Cortex of kidney (tissue), 1 donor: Measurements from ENCODE around the gene GRID1.
"Not testable (repeated sequence)": the region's sequence is repeated elsewhere in the genome, so short reads cannot be mapped to it uniquely, and the experiment has no call there.

Source experiments
- DNase-seq: peaks from one replicate; lab custom pipeline; 2025; lab: John Stamatoyannopoulos, UW

GRID1 gene

DNA sequence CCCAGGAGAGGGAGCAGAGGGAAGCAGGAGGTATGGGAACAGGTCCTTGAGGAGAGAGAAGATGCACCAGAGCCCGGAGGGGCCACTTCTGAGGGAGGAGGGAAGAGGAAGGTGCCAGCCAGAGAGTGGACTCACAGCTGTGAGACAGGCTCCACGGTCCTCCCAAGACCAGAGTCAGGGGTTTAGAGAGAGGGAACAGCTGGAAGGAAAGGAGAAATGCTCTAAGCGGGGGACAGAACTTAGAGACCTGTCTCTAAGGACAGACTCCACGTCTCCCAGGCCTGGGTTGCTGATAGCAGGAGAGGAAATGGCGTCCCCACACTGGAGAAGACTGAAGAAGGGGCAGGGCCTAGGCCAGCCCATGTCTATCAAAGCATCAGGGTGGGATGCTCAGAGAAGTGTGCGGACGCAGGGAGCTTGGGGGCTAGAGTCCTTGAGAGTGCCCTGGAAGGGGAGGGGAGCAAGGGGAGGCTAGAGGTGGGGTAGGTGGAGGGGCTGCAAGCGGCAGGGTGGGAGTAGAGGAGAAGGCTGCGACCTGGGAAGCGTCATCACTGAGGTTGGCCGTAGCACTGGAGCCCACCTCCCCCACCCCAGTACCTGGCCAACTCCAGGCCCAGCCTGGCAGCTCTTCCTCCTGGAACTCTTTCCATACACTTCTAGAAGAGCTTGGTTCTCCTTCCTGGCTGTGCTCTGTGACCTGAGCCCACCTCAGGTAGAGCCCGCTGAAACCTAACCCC is 25.6 kb upstream of the GRID1 start:
- no peak for DNase-seq

GRCh38 chr10:86391236-86391840 is 24.7 kb upstream of the GRID1 start:
- DNase-seq: no peak

- DNase-seq: no peak
Observed at GRCh38 chr10:86390337-86391120, 23.9 kb upstream of the GRID1 start.

- no peak for DNase-seq
Observed at GRCh38 chr10:86389441-86390193, 23.0 kb upstream of the GRID1 start.

- not testable (repeated sequence) for DNase-seq
Observed at GRCh38 chr10:86389109-86389440, 22.5 kb upstream of the GRID1 start.

DNA sequence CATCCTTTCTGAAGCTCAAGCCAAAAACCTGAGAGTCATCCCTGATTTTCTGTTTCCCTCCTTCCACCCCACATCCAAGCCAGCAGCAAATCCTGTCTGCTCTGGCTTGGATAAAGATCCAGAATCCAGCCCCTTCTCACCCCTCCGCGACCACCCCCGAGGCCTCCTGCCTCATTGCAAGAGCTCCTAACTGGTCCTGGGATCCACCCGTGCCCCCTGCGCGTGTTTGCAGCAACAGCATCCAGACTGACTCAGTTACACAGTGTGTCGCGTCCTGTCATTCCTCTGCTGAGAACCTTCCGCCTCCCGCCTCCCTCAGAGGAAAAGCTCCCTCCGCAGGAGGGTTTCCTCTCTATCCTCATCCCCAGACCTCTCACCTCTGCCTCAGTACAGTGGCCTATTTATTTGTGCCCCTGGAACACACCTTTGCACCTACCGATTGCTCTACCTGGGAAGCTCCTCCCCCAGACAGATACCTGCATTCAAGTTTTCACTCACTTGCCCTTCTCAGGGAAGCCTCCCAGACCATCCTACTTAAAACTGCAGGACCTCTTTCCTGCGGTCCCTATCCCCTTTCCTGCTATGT is 21.6 kb upstream of the GRID1 start:
- DNase-seq: no peak

DNA sequence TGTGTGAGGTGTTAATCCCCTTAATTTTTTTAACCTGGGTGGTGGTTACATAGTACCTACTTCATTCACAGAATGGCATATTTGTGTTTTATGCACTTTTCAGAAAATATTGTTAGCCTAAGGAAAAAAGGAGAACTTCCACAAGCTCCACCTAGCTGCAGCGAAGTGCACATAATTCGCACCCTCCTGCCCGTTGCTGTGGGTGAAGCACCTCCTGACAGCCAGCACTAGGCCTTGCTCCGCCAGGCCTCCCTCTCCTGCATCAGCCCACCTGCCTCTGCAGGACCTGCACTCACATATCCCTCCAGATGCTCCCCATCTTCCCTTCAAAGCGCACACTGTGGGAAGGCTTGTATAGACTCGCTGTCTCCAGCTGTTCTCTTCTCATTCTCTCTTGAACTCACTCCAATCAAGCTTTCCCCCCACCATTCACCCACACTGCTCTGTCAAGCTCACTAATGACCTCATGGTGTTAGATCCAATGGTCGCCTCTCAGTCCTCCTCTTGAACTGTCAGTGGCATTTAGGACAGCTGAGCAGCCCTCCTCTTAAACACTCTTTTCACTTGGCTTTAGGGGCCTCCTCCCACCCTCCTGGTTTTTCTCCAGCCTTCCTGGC is 20.7 kb upstream of the GRID1 start:
- no peak for DNase-seq

DNA sequence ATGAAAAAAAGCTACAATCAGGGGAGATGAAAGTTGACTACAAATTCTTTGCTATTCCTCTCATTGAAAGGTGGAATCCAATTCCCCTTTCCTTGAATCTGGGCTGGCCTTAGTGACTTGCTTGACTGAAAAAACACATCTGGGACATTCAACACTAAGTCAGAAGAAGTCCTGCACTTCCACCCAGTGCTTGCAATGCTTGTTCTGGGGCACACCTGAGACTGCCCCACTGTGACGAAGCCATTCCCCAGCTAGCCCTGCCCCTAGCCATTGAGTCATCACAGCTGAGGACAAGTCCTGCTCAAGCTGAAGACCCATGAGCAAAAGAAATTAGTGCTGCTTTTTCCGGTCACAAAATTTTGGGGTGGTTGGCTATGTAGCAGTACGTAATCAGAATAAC is 19.2 kb upstream of the GRID1 start:
- DNase-seq: no peak

- no peak for DNase-seq
Observed at GRCh38 chr10:86377797-86378146, 11.2 kb upstream of the GRID1 start.

- peak; percentile 26 for DNase-seq
Observed at GRCh38 chr10:86376852-86377796, 10.5 kb upstream of the GRID1 start.

DNA sequence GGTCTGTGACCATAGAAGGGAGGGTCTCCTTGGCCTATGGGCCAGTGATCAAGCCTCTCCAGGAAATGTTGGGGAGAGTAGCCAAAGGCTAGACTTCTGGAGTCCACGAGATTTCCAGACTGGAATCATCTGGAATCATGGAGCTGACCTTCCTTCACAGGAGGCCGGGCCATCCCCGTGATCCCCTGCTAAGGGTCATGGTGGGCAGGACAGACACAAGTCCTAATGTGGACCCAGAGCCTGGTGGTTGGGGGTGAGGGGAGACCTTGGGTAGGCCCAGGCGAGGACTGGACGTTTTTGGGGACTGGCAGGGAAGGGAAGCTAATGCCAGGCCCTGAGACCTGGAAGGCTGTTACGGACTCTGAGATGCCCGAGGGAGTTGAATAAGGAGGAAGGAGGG is 9.8 kb upstream of the GRID1 start:
- DNase-seq: no peak

DNA sequence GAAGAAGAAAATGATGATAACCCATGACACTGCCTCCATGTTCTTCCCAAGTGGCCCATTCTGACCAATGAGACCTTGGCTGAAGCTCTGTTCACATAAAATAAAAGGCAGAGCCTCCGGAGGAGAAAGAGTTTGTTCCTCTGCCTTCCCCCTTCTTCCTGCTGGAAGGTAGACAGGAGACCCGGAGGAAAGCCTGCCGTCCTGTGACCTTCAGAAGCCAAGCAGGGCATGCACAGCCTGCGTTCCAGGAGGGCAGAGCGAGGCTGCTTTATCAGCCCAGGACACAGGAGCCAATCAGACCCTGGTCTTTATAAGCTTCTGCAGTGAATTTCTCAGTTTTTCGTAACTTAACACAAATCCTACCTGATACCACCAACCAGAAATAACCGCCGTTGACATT is 8.6 kb upstream of the GRID1 start:
- DNase-seq: no peak

GRCh38 chr10:86374664-86375063 is 8.1 kb upstream of the GRID1 start:
- no peak for DNase-seq

GRCh38 chr10:86373828-86374227 is 7.2 kb upstream of the GRID1 start:
- no peak for DNase-seq

DNA sequence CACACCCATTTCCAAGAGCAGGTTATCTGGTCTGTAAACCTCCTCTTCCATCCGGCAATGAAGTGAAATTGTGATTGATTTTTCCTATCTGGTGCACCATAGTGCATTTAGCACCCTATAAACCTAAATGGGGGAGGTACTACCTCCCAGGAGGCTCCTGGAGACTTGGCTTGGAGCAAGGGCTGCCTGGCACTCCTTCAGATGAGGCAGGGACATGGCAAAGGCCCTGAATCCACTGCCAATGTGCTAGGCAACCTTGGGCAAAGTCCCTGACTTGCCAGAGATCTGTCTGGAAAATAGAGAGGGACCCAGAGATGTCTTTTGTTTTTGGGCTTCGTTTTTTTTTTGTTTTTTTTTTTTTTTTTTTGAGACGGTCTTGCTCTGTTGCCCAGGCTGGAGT is 6.7 kb upstream of the GRID1 start:
- DNase-seq: no peak

GRCh38 chr10:86372784-86373239 is 6.2 kb upstream of the GRID1 start:
- no peak for DNase-seq

DNA sequence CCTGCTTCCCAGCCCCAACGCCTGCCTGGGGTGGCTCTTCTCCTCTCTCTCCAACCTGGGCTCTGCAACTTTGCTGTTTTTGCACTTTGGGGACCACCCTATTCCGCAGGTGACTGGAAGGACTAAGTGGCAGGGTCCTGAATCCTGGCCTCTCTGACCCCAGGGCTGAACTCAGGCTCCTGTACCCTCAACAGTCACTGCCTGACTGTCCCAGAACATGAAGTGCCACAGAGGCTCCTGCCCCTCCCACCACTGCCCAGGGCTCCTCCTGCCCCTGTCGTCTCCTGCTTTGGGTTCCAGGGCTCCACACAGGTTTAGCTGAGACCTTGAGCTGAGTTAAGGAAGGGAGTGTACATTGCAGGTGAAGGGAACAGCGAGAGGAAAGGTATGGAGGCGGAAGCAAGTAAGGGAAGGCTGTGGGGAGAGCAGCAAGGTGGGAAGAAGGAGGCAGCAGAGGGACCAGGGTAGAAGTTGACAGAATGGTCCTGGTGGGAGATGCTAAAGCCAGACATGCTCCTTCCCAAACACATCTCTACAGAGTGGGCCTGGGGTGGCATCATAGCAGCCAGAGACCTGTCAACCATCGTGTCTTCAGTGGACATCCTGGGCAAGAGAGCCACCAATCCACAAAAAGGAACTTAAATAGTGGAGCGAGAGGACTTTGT is 5.7 kb upstream of the GRID1 start:
- no peak for DNase-seq

DNA sequence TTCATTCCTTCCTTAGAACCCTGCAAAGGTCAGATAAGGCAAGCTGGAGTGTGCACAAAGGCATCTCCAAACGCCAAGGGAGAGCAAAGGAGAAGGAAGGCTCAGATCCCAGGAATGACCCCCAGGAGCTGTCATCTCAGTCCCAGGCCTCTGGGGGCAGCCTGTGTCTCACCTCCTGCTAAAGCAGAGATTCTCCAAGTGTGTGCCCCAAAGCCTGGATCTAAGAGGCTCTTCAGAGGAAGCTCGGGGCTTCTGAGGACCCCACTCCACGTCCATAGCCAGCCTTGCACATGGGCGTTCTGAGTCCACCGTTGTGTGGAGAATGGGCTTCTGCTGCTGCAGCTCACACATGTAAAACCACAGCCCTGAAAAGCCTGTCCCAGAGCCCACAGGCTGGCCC is 5.1 kb upstream of the GRID1 start:
- DNase-seq: no peak

DNA sequence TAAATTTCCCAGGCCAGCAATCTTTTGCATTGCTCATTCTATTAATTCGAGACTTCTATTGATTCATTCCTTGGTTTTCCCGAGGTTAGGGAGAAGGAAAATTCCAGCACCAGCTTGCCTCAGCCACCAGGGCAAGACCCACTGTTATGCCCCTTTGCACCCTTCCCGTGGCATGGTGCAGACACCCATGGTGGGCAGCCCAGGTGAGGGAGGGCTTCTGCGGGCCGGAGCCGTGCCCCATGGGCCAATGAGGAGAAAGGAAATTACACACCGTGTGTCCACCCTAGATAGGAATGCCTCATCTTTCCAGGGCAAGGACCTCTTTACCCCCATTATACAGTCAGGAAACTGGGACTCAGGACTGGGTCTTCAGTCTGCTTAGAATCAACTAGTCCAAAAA is 4.5 kb upstream of the GRID1 start:
- DNase-seq: no peak

DNA sequence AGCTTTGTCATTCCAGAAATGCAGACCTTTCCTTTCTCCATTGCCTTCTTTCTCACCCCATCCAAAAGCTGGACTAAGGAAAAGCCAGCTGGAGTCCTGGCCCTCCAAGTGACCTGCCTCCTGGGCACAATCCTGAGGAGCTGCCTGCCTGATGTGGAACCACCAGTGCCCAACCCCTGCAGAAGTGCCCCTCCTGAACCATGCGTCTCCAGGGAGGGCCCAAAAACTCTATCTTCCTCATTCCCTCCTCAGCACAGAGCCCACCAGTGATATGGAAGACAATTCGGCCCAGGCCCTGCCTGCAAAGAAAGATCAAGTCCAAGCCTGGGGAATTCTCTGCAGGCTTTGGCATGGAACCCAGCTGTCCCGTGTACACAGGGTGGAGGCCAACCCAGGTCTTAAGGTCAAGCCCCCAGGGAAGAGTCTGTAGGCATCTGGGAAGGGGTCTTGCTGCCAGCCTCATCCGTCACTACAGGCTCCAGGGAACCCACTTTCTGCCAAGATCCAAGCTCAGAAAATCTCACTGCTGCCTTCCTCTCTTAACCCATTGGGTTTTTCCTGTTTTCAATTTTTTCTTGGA is 3.5 kb upstream of the GRID1 start:
- DNase-seq: no peak
